Body of pancreas (tissue), 4 donors: ENCODE results near the gene OTUD5.

Source experiments
- POLR2A ChIP-seq, 3 donors: fragments of 450-650 bp; IDR thresholded peaks; one replicate each; pipeline ENCODE4 v1.6.1; 2016; ENCODE audit warnings: antibody characterized with exemption in 3 of 3, mild to moderate bottlenecking in 2 of 3
- TF ChIP-seq, protein P1 (sequence below), 7 experiments: fragments of 450-650 bp in 4 of 7; fragments of 200-600 bp in 3 of 7; sonication (generic) in 3 of 7; IDR thresholded peaks; one replicate each; pipeline ENCODE4 v1.5.1; 2016 to 2019; ENCODE audit warnings: antibody characterized with exemption in 7 of 7

- TF ChIP-seq, protein P1, sequence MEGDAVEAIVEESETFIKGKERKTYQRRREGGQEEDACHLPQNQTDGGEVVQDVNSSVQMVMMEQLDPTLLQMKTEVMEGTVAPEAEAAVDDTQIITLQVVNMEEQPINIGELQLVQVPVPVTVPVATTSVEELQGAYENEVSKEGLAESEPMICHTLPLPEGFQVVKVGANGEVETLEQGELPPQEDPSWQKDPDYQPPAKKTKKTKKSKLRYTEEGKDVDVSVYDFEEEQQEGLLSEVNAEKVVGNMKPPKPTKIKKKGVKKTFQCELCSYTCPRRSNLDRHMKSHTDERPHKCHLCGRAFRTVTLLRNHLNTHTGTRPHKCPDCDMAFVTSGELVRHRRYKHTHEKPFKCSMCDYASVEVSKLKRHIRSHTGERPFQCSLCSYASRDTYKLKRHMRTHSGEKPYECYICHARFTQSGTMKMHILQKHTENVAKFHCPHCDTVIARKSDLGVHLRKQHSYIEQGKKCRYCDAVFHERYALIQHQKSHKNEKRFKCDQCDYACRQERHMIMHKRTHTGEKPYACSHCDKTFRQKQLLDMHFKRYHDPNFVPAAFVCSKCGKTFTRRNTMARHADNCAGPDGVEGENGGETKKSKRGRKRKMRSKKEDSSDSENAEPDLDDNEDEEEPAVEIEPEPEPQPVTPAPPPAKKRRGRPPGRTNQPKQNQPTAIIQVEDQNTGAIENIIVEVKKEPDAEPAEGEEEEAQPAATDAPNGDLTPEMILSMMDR (IDR thresholded peaks at IDR 0.05) = no peak
- TF ChIP-seq POLR2A (IDR thresholded peaks at IDR 0.05) = no peak
Observed at GRCh38 chrX:48974033-48974432, 16.6 kb upstream of the OTUD5 start.
